Breast epithelium (tissue), 4 donors: ENCODE data around the gene CAMSAP1. TPM values are rescaled to one million over a fixed set of nuclear protein-coding genes. Genes with fewer than 3 reads are reported as not detected.

ENCODE experiments used
- DNase-seq, 2 donors: peaks; one replicate each; pipeline ENCODE4 v3.0.0-alpha.2; 2019; ENCODE audit warnings: low spot score in 2 of 2
- H3K27ac ChIP-seq, 2 donors: fragments of 200-600 bp; sonication (generic) in 1 of 2; one replicate each; pipeline ENCODE4 v1.5.1; 2016 to 2019; ENCODE audit warnings: mild to moderate bottlenecking in 1 of 2
- H3K27me3 ChIP-seq, 2 donors: fragments of 200-600 bp; sonication (generic) in 1 of 2; one replicate each; pipeline versions ENCODE4 v1.5.1 to v1.6.0; 2017 to 2019; ENCODE audit warnings: control low read depth in 1 of 2, mild to moderate bottlenecking in 1 of 2
- H3K36me3 ChIP-seq: fragments of 200-600 bp; one replicate; pipeline ENCODE4 v1.5.1; 2019
- H3K4me1 ChIP-seq, 2 donors: fragments of 200-600 bp; sonication (generic); one replicate each; pipeline ENCODE4 v1.5.1; 2016 to 2019; ENCODE audit warnings: control low read depth in 1 of 2
- H3K4me3 ChIP-seq, 3 donors: fragments of 200-600 bp; sonication (generic); 1 replicate in 2 of 3; 2 replicates in 1 of 3; pipeline ENCODE4 v1.5.1; 2016 to 2019; ENCODE audit warnings: mild to moderate bottlenecking in 3 of 3, moderate library complexity in 2 of 3
- H3K9me3 ChIP-seq, 2 donors: fragments of 200-600 bp; sonication (generic) in 1 of 2; one replicate each; pipeline ENCODE4 v1.5.1; 2016 to 2019; ENCODE audit warnings: control low read depth in 1 of 2
- CTCF ChIP-seq, 3 donors: fragments of 450-650 bp; IDR thresholded peaks; one replicate each; pipeline ENCODE4 v1.5.1; 2016 to 2017; ENCODE audit warnings: antibody characterized with exemption in 3 of 3, mild to moderate bottlenecking in 3 of 3, moderate library complexity in 3 of 3
- POLR2A ChIP-seq: fragments of 450-650 bp; IDR thresholded peaks from one replicate; pipeline ENCODE4 v1.6.1; 2016; ENCODE audit warnings: antibody characterized with exemption, mild to moderate bottlenecking, moderate library complexity
- POLR2AphosphoS5 ChIP-seq, 3 donors: sonication (generic); formaldehyde crosslinking; IDR thresholded peaks; one replicate each; pipeline ENCODE4 v1.6.1; 2017; ENCODE audit warnings: antibody characterized with exemption in 3 of 3
- intact Hi-C: fragments of 100-400 bp; cut with DNase I; formaldehyde crosslinking; loops from one replicate; pipeline ENCODE4 v1.15.1; 2023; ENCODE audit warnings: low total_unique reads
- total RNA-seq, 3 donors: library from RNA; depleted of rRNA; stranded (reverse); fragments of >200 nt; gene quantifications; one replicate each; pipeline ENCODE4 v1.1.0, GENCODE V29; 2016

The CAMSAP1 gene
- total RNA-seq, 3 donors from 2014 or later: 25.0 to 29.8 (median 29.0) TPM

- DNase-seq: no peak
- H3K4me1 ChIP-seq: no peaks in the 10 kb centered on the region
- H3K9me3 ChIP-seq: no peaks in the 10 kb centered on the region
- intact Hi-C loops: no loop called here
- TF ChIP-seq POLR2A (no peak), CTCF (IDR thresholded peaks at IDR 0.05) (no peak), POLR2AphosphoS5 (IDR thresholded peaks at IDR 0.05) (no peak)
- no peak overlapping the region for H3K27ac ChIP-seq
- H3K36me3 ChIP-seq: no peaks in the 10 kb centered on the region
- H3K27me3 ChIP-seq: no peaks in the 10 kb centered on the region
- no peak overlapping the region for H3K4me3 ChIP-seq
These were observed 50.0 kb downstream of the CAMSAP1 start for GRCh38 chr9:135857371-135857786.

GRCh38 chr9:135851748-135852147 lies 55.6 kb downstream of the CAMSAP1 start:
- no peaks in the 10 kb centered on the region for H3K36me3 ChIP-seq
- intact Hi-C loops: loop anchor here (2.0 kb wide), 1 partner anchor 33 kb away; no protein-coding TSS in a partner anchor
- no peak for TF ChIP-seq POLR2AphosphoS5 (IDR thresholded peaks at IDR 0.05)
- no peak for TF ChIP-seq POLR2A
- TF ChIP-seq CTCF (IDR thresholded peaks at IDR 0.05): no peak

GRCh38 chr9:135850737-135851136 lies 56.6 kb downstream of the CAMSAP1 start:
- H3K4me1 ChIP-seq: no peaks in the 10 kb centered on the region
- no peaks in the 10 kb centered on the region for H3K27me3 ChIP-seq
- H3K4me3 ChIP-seq: no peak overlapping the region
- no peaks in the 10 kb centered on the region for H3K9me3 ChIP-seq
- no peak overlapping the region for H3K27ac ChIP-seq
- DNase-seq: no peak
- intact Hi-C loops: loop anchor here (2.0 kb wide), 1 partner anchor 34 kb away; no protein-coding TSS in a partner anchor
- TF ChIP-seq POLR2A: no peak
- no peak for TF ChIP-seq POLR2AphosphoS5 (IDR thresholded peaks at IDR 0.05)
- TF ChIP-seq CTCF (IDR thresholded peaks at IDR 0.05): no peak
- no peaks in the 10 kb centered on the region for H3K36me3 ChIP-seq

More at GRCh38 chr9:135851748-135852147, 55.6 kb downstream of the CAMSAP1 start:
- Histone ChIP-seq H3K4me1 (no peaks in the 10 kb centered on the region), H3K9me3 (no peaks in the 10 kb centered on the region), H3K27ac (no peak overlapping the region), H3K4me3 (no peak overlapping the region), H3K27me3 (no peaks in the 10 kb centered on the region)
- no peak for DNase-seq

GRCh38 chr9:135849181-135849580 lies 58.2 kb downstream of the CAMSAP1 start:
- Histone ChIP-seq H3K36me3 (no peaks in the 10 kb centered on the region), H3K4me1 (no peaks in the 10 kb centered on the region), H3K27me3 (no peaks in the 10 kb centered on the region), H3K9me3 (peaks cover 3% of the 10 kb centered on the region in 2 donors), H3K27ac (no peak overlapping the region), H3K4me3 (no peak overlapping the region)
- TF ChIP-seq POLR2AphosphoS5 (IDR thresholded peaks at IDR 0.05): no peak
- no peak for DNase-seq
- intact Hi-C loops: no loop called here

- TF ChIP-seq POLR2A (no peak), POLR2AphosphoS5 (IDR thresholded peaks at IDR 0.05) (no peak), CTCF (IDR thresholded peaks at IDR 0.05) (no peak)
- intact Hi-C loops: no loop called here
- H3K9me3 ChIP-seq: peaks cover 4 to 5% of the 10 kb centered on the region in 2 donors
- H3K4me3 ChIP-seq: no peak overlapping the region
- no peaks in the 10 kb centered on the region for H3K4me1 ChIP-seq
- no peaks in the 10 kb centered on the region for H3K36me3 ChIP-seq
- no peak overlapping the region for H3K27ac ChIP-seq
- no peak for DNase-seq
- H3K27me3 ChIP-seq: no peaks in the 10 kb centered on the region
These were observed 58.9 kb downstream of the CAMSAP1 start for GRCh38 chr9:135848341-135849047.
